ENCODE data around the gene SIGLECL1.
"Not testable (repeated sequence)": the region's sequence is repeated elsewhere in the genome, so short reads cannot be mapped to it uniquely, and the experiment has no call there.

Gene SIGLECL1

GRCh38 chr19:51250786-51251467, at the start of gene SIGLECL1:
Gene SIGLECL1 (plus strand): TSS chr19:51251080. CDS start chr19:51264073, 12,993 bp downstream.
- Mint-ChIP-seq H3K9me3 (no peaks in the 10 kb centered on the region), H3K27ac (ENCODE audit: low read depth) (no peak within 1 kb of the TSS), H3K27me3 (no peaks in the 10 kb centered on the region), H3K4me1 (no peaks in the 10 kb centered on the region), H3K4me3 (no peak within 1 kb of the TSS), H3K36me3 (ENCODE audit: insufficient read depth) (peaks cover 1% of the 10 kb centered on the region)
- DNase-seq (ENCODE audit: low spot score in 2 of 2) (no peak), ATAC-seq (replicated peaks; ENCODE audit: extremely low read depth, poor library complexity, severe bottlenecking) (no peak)

GRCh38 chr19:51201712-51202111, 49.2 kb upstream of the SIGLECL1 start:
- no peak for DNase-seq (ENCODE audit: low spot score in 2 of 2)
- Mint-ChIP-seq H3K27me3 (peaks cover 50% of the 10 kb centered on the region), H3K4me1 (no peaks in the 10 kb centered on the region), H3K36me3 (ENCODE audit: insufficient read depth) (no peaks in the 10 kb centered on the region), H3K27ac (ENCODE audit: low read depth) (no peak overlapping the region), H3K4me3 (no peak overlapping the region), H3K9me3 (no peaks in the 10 kb centered on the region)
- ATAC-seq (replicated peaks; ENCODE audit: extremely low read depth, poor library complexity, severe bottlenecking) = no peak

- H3K36me3 Mint-ChIP-seq (ENCODE audit: insufficient read depth) = no peaks in the 10 kb centered on the region
- H3K27me3 Mint-ChIP-seq = peaks cover 61% of the 10 kb centered on the region
- no peak overlapping the region for H3K4me3 Mint-ChIP-seq
- H3K4me1 Mint-ChIP-seq = no peaks in the 10 kb centered on the region
- H3K27ac Mint-ChIP-seq (ENCODE audit: low read depth) = no peak overlapping the region
- ATAC-seq (replicated peaks; ENCODE audit: extremely low read depth, poor library complexity, severe bottlenecking) = no peak
- no peaks in the 10 kb centered on the region for H3K9me3 Mint-ChIP-seq
- DNase-seq (ENCODE audit: low spot score in 2 of 2) = no peak
Observed at GRCh38 chr19:51203916-51204315, 47.0 kb upstream of the SIGLECL1 start.

- Mint-ChIP-seq H3K4me1 (no peaks in the 10 kb centered on the region), H3K36me3 (ENCODE audit: insufficient read depth) (peaks cover 1% of the 10 kb centered on the region), H3K9me3 (no peaks in the 10 kb centered on the region), H3K27ac (ENCODE audit: low read depth) (no peak overlapping the region), H3K27me3 (peaks cover 60% of the 10 kb centered on the region), H3K4me3 (no peak overlapping the region)
- DNase-seq (ENCODE audit: low spot score in 2 of 2) (no peak), ATAC-seq (replicated peaks; ENCODE audit: extremely low read depth, poor library complexity, severe bottlenecking) (no peak)
Observed at GRCh38 chr19:51204321-51204720, 46.6 kb upstream of the SIGLECL1 start.

GRCh38 chr19:51207747-51208146, 43.1 kb upstream of the SIGLECL1 start:
- peaks cover 26% of the 10 kb centered on the region for H3K27me3 Mint-ChIP-seq
- ATAC-seq (replicated peaks; ENCODE audit: extremely low read depth, poor library complexity, severe bottlenecking) (no peak), DNase-seq (ENCODE audit: low spot score in 2 of 2) (no peak)
- no peak overlapping the region for H3K4me3 Mint-ChIP-seq
- no peak overlapping the region for H3K27ac Mint-ChIP-seq (ENCODE audit: low read depth)
- peaks cover 1% of the 10 kb centered on the region for H3K36me3 Mint-ChIP-seq (ENCODE audit: insufficient read depth)
- H3K4me1 Mint-ChIP-seq = no peaks in the 10 kb centered on the region
- no peaks in the 10 kb centered on the region for H3K9me3 Mint-ChIP-seq

- H3K27ac Mint-ChIP-seq (ENCODE audit: low read depth) = no peak overlapping the region
Observed at GRCh38 chr19:51210191-51210784, 40.6 kb upstream of the SIGLECL1 start.

GRCh38 chr19:51210874-51211361, 40.0 kb upstream of the SIGLECL1 start:
- H3K27me3 Mint-ChIP-seq = peaks cover 20% of the 10 kb centered on the region
- H3K36me3 Mint-ChIP-seq (ENCODE audit: insufficient read depth); H3K4me1 Mint-ChIP-seq; H3K9me3 Mint-ChIP-seq; H3K4me3 Mint-ChIP-seq; ATAC-seq (replicated peaks; ENCODE audit: extremely low read depth, poor library complexity, severe bottlenecking); DNase-seq (ENCODE audit: low spot score in 2 of 2); H3K27ac Mint-ChIP-seq (ENCODE audit: low read depth): not testable (repeated sequence)

More at GRCh38 chr19:51210191-51210784, 40.6 kb upstream of the SIGLECL1 start:
- peaks cover 20% of the 10 kb centered on the region for H3K27me3 Mint-ChIP-seq
- no peaks in the 10 kb centered on the region for H3K4me1 Mint-ChIP-seq
- ATAC-seq (replicated peaks; ENCODE audit: extremely low read depth, poor library complexity, severe bottlenecking) = no peak
- no peaks in the 10 kb centered on the region for H3K9me3 Mint-ChIP-seq
- no peak overlapping the region for H3K4me3 Mint-ChIP-seq
- no peak for DNase-seq (ENCODE audit: low spot score in 2 of 2)
- H3K36me3 Mint-ChIP-seq (ENCODE audit: insufficient read depth) = peaks cover 1% of the 10 kb centered on the region

- Mint-ChIP-seq H3K27me3 (peaks cover 20% of the 10 kb centered on the region), H3K4me3 (no peak overlapping the region)
Observed at GRCh38 chr19:51211833-51212232, 39.0 kb upstream of the SIGLECL1 start.

GRCh38 chr19:51219307-51219706, 31.6 kb upstream of the SIGLECL1 start:
- Mint-ChIP-seq H3K4me3 (no peak overlapping the region), H3K27ac (ENCODE audit: low read depth) (no peak overlapping the region), H3K36me3 (ENCODE audit: insufficient read depth) (no peaks in the 10 kb centered on the region), H3K4me1 (no peaks in the 10 kb centered on the region), H3K9me3 (no peaks in the 10 kb centered on the region), H3K27me3 (peaks cover 51% of the 10 kb centered on the region)
- ATAC-seq (replicated peaks; ENCODE audit: extremely low read depth, poor library complexity, severe bottlenecking) (no peak), DNase-seq (ENCODE audit: low spot score in 2 of 2) (no peak)

More at GRCh38 chr19:51211833-51212232, 39.0 kb upstream of the SIGLECL1 start:
- peaks cover 1% of the 10 kb centered on the region for H3K36me3 Mint-ChIP-seq (ENCODE audit: insufficient read depth)
- no peaks in the 10 kb centered on the region for H3K9me3 Mint-ChIP-seq
- DNase-seq (ENCODE audit: low spot score in 2 of 2) (no peak), ATAC-seq (replicated peaks; ENCODE audit: extremely low read depth, poor library complexity, severe bottlenecking) (no peak)
- H3K27ac Mint-ChIP-seq (ENCODE audit: low read depth) = no peak overlapping the region
- no peaks in the 10 kb centered on the region for H3K4me1 Mint-ChIP-seq

GRCh38 chr19:51219971-51220370, 30.9 kb upstream of the SIGLECL1 start:
- DNase-seq (ENCODE audit: low spot score in 2 of 2) (no peak), ATAC-seq (replicated peaks; ENCODE audit: extremely low read depth, poor library complexity, severe bottlenecking) (no peak)
- Mint-ChIP-seq H3K4me1 (no peaks in the 10 kb centered on the region), H3K27ac (ENCODE audit: low read depth) (no peak overlapping the region), H3K27me3 (peaks cover 54% of the 10 kb centered on the region), H3K36me3 (ENCODE audit: insufficient read depth) (no peaks in the 10 kb centered on the region), H3K9me3 (no peaks in the 10 kb centered on the region), H3K4me3 (no peak overlapping the region)

- Mint-ChIP-seq H3K27ac (ENCODE audit: low read depth) (no peak overlapping the region), H3K4me3 (no peak overlapping the region), H3K9me3 (no peaks in the 10 kb centered on the region), H3K4me1 (no peaks in the 10 kb centered on the region), H3K36me3 (ENCODE audit: insufficient read depth) (no peaks in the 10 kb centered on the region), H3K27me3 (peaks cover 64% of the 10 kb centered on the region)
- DNase-seq (ENCODE audit: low spot score in 2 of 2) (no peak), ATAC-seq (replicated peaks; ENCODE audit: extremely low read depth, poor library complexity, severe bottlenecking) (no peak)
Observed at GRCh38 chr19:51220996-51221395, 29.9 kb upstream of the SIGLECL1 start.

- H3K4me1 Mint-ChIP-seq = no peaks in the 10 kb centered on the region
Observed at GRCh38 chr19:51224163-51224641, 26.7 kb upstream of the SIGLECL1 start.

GRCh38 chr19:51224898-51225393, 25.9 kb upstream of the SIGLECL1 start, which contains the start of gene CD33:
Gene CD33 (plus strand): TSS chr19:51225080. CDS start chr19:51225119, 39 bp downstream.
- H3K27me3 Mint-ChIP-seq = peaks cover 78% of the 10 kb centered on the region
- H3K9me3 Mint-ChIP-seq; H3K27ac Mint-ChIP-seq (ENCODE audit: low read depth); ATAC-seq (replicated peaks; ENCODE audit: extremely low read depth, poor library complexity, severe bottlenecking); DNase-seq (ENCODE audit: low spot score in 2 of 2); H3K36me3 Mint-ChIP-seq (ENCODE audit: insufficient read depth); H3K4me1 Mint-ChIP-seq; H3K4me3 Mint-ChIP-seq: not testable (repeated sequence)

More at GRCh38 chr19:51224163-51224641, 26.7 kb upstream of the SIGLECL1 start:
- Mint-ChIP-seq H3K4me3 (no peak overlapping the region), H3K27me3 (peaks cover 78% of the 10 kb centered on the region), H3K9me3 (no peaks in the 10 kb centered on the region), H3K27ac (ENCODE audit: low read depth) (no peak overlapping the region), H3K36me3 (ENCODE audit: insufficient read depth) (no peaks in the 10 kb centered on the region)
- no peak for ATAC-seq (replicated peaks; ENCODE audit: extremely low read depth, poor library complexity, severe bottlenecking)
- DNase-seq (ENCODE audit: low spot score in 2 of 2) = no peak

Data from central memory CD8-positive, alpha-beta T cell (primary cell).